HG03439 (cell line): ENCODE measurements around the gene USP17L20.
"Not testable (repeated sequence)": the region's sequence is repeated elsewhere in the genome, so short reads cannot be mapped to it uniquely, and the experiment has no call there.

Experiments used
- ATAC-seq: cut with Tn5 transposase; IDR thresholded peaks from one replicate; pipeline ENCODE4 v1.9.1; 2021; ENCODE audit warnings: mild to moderate bottlenecking, moderate library complexity; ENCODE audit not compliant: unreplicated experiment

Gene USP17L20

GRCh38 chr4:9257824-9258223, at the start of gene USP17L20:
Gene USP17L20 (plus strand): TSS chr4:9258124. CDS start chr4:9258124, 0 bp downstream.
- not testable (repeated sequence) for ATAC-seq

- ATAC-seq, result not testable (repeated sequence)
These were observed 47.6 kb upstream of the USP17L20 start, which contains the start of gene USP17L10 for GRCh38 chr4:9210357-9210756. Gene USP17L10 (plus strand): TSS chr4:9210657. CDS start chr4:9210657, 0 bp downstream.

GRCh38 chr4:9214701-9215100, 43.2 kb upstream of the USP17L20 start:
- ATAC-seq, result not testable (repeated sequence)

GRCh38 chr4:9215105-9215504, 42.8 kb upstream of the USP17L20 start, which contains the start of gene USP17L11:
Gene USP17L11 (plus strand): TSS chr4:9215405. CDS start chr4:9215405, 0 bp downstream.
- ATAC-seq, result not testable (repeated sequence)

- not testable (repeated sequence) for ATAC-seq
These were observed 38.1 kb upstream of the USP17L20 start, which contains the start of gene USP17L12 for GRCh38 chr4:9219852-9220251. Gene USP17L12 (plus strand): TSS chr4:9220152. CDS start chr4:9220152, 0 bp downstream.

GRCh38 chr4:9224596-9224995, 33.3 kb upstream of the USP17L20 start, which contains the start of gene USP17L13:
Gene USP17L13 (plus strand): TSS chr4:9224896. CDS start chr4:9224896, 0 bp downstream.
- ATAC-seq, result not testable (repeated sequence)

GRCh38 chr4:9230249-9230648, 27.7 kb upstream of the USP17L20 start:
- ATAC-seq, result not testable (repeated sequence)

- not testable (repeated sequence) for ATAC-seq
These were observed 23.8 kb upstream of the USP17L20 start, which contains the start of gene USP17L15 for GRCh38 chr4:9234085-9234484. Gene USP17L15 (plus strand): TSS chr4:9234385. CDS start chr4:9234385, 0 bp downstream.

- ATAC-seq, result not testable (repeated sequence)
These were observed 19.5 kb upstream of the USP17L20 start for GRCh38 chr4:9238461-9238860.

GRCh38 chr4:9243579-9243978, 14.3 kb upstream of the USP17L20 start, which contains the start of gene USP17L17:
Gene USP17L17 (plus strand): TSS chr4:9243879. CDS start chr4:9243879, 0 bp downstream.
- not testable (repeated sequence) for ATAC-seq

GRCh38 chr4:9247953-9248680, 9.8 kb upstream of the USP17L20 start, which contains the start of gene USP17L18:
Gene USP17L18 (plus strand): TSS chr4:9248630. CDS start chr4:9248630, 0 bp downstream.
- not testable (repeated sequence) for ATAC-seq

- ATAC-seq, result not testable (repeated sequence)
These were observed 4.8 kb upstream of the USP17L20 start, which contains the start of gene USP17L19 for GRCh38 chr4:9253078-9253477. Gene USP17L19 (plus strand): TSS chr4:9253378. CDS start chr4:9253378, 0 bp downstream.

- not testable (repeated sequence) for ATAC-seq
These were observed 4.6 kb downstream of the USP17L20 start, which contains the start of gene USP17L21 for GRCh38 chr4:9262572-9262971. Gene USP17L21 (plus strand): TSS chr4:9262872. CDS start chr4:9262872, 0 bp downstream.

GRCh38 chr4:9267319-9267718, 9.4 kb downstream of the USP17L20 start, which contains the start of gene USP17L22:
Gene USP17L22 (plus strand): TSS chr4:9267619. CDS start chr4:9267619, 0 bp downstream.
- ATAC-seq, result not testable (repeated sequence)

- ATAC-seq, result not testable (repeated sequence)
These were observed 13.8 kb downstream of the USP17L20 start for GRCh38 chr4:9271719-9272118.
